GM12872 (cell line): ENCODE results near the gene OTOP2.

Source experiments
- CTCF ChIP-seq: IDR thresholded peaks from 3 replicates; pipeline ENCODE4 v1.5.1; 2011; ENCODE audit warnings: low read depth, mild to moderate bottlenecking, low read length, moderate library complexity; ENCODE audit not compliant: insufficient read depth

The OTOP2 gene

GRCh38 chr17:74923538-74924249, 379 bp upstream of the OTOP2 start:
- TF ChIP-seq CTCF = peak; percentile 72

GRCh38 chr17:74925242-74925641, 1.2 kb downstream of the OTOP2 start:
- no peak for TF ChIP-seq CTCF

- TF ChIP-seq CTCF = no peak
These were observed 4.7 kb downstream of the OTOP2 start for GRCh38 chr17:74928786-74929185.

- no peak for TF ChIP-seq CTCF
These were observed 6.5 kb downstream of the OTOP2 start for GRCh38 chr17:74930535-74931036.

- no peak for TF ChIP-seq CTCF
These were observed 11.0 kb downstream of the OTOP2 start for GRCh38 chr17:74935048-74935447.

GRCh38 chr17:74935585-74936469, 11.8 kb downstream of the OTOP2 start, which contains the start of gene OTOP3:
TSS of gene OTOP3 (plus strand) at chr17:74935898. CDS start at chr17:74935922, 24 bp downstream.
- TF ChIP-seq CTCF = no peak

- no peak for TF ChIP-seq CTCF
These were observed 12.4 kb downstream of the OTOP2 start for GRCh38 chr17:74936470-74936799.
